Stimulated activated CD4-positive, alpha-beta T cell treated with anti-CD3 and anti-CD28 coated beads, Interleukin-2, amount 100 ng/mL, for 24 hours (primary cell): ENCODE results near the gene COL13A1.

ENCODE experiments used
- DNase-seq, 2 donors: peaks; one replicate each; pipeline ENCODE4 v3.0.0-alpha.2; 2020

Gene COL13A1

GRCh38 chr10:69892406-69892805 is 90.7 kb downstream of the COL13A1 start:
- no peak for DNase-seq

GRCh38 chr10:69892816-69893215 is 91.1 kb downstream of the COL13A1 start:
- DNase-seq: no peak

- DNase-seq: no peak
Observed at GRCh38 chr10:69893271-69893900, 91.7 kb downstream of the COL13A1 start.

- DNase-seq: no peak
Observed at GRCh38 chr10:69894156-69894555, 92.5 kb downstream of the COL13A1 start.

GRCh38 chr10:69895759-69896158 is 94.1 kb downstream of the COL13A1 start:
- DNase-seq: no peak

GRCh38 chr10:69896606-69897231 is 95.0 kb downstream of the COL13A1 start:
- no peak for DNase-seq

GRCh38 chr10:69897432-69897831 is 95.7 kb downstream of the COL13A1 start:
- no peak for DNase-seq

GRCh38 chr10:69897999-69898398 is 96.3 kb downstream of the COL13A1 start:
- DNase-seq: no peak

- no peak for DNase-seq
Observed at GRCh38 chr10:69898524-69898923, 96.8 kb downstream of the COL13A1 start.

- no peak for DNase-seq
Observed at GRCh38 chr10:69898941-69899340, 97.2 kb downstream of the COL13A1 start.

- DNase-seq: no peak
Observed at GRCh38 chr10:69899727-69900595, 98.3 kb downstream of the COL13A1 start.

- no peak for DNase-seq
Observed at GRCh38 chr10:69901022-69901421, 99.3 kb downstream of the COL13A1 start.

GRCh38 chr10:69901628-69902505 is 100.2 kb downstream of the COL13A1 start:
- DNase-seq: peak in 1 of 2 donors; percentile 33

- DNase-seq: no peak
Observed at GRCh38 chr10:69902835-69903535, 101.3 kb downstream of the COL13A1 start.

GRCh38 chr10:69904533-69904932 is 102.8 kb downstream of the COL13A1 start:
- DNase-seq: no peak

GRCh38 chr10:69906425-69906824 is 104.7 kb downstream of the COL13A1 start:
- no peak for DNase-seq

- DNase-seq: no peak
Observed at GRCh38 chr10:69907517-69907916, 105.8 kb downstream of the COL13A1 start.

GRCh38 chr10:69908124-69908523 is 106.4 kb downstream of the COL13A1 start:
- DNase-seq: no peak

GRCh38 chr10:69910561-69910960 is 108.9 kb downstream of the COL13A1 start:
- no peak for DNase-seq

GRCh38 chr10:69911613-69912528 is 110.2 kb downstream of the COL13A1 start:
- no peak for DNase-seq

GRCh38 chr10:69912589-69912988 is 110.9 kb downstream of the COL13A1 start:
- no peak for DNase-seq
